HL-60 (cell line): ENCODE data around the gene GOLIM4.

Experiments
- DNase-seq, 2 experiments: peaks; one replicate each; pipeline ENCODE4 v3.0.0-alpha.2; 2010 to 2020; ENCODE audit warnings: low read depth in 1 of 2, low spot score in 1 of 2
- H3K27ac ChIP-seq: fragments of 250-450 bp; sonication (Bioruptor Pico); replicated peaks from 2 replicates; pipeline ENCODE4 v1.5.1; 2020; ENCODE audit warnings: mild to moderate bottlenecking, moderate library complexity
- H3K27me3 ChIP-seq: fragments of 250-450 bp; sonication (Bioruptor Pico); 2 replicates; pipeline ENCODE4 v1.5.1; 2021; ENCODE audit warnings: mild to moderate bottlenecking, moderate library complexity; ENCODE audit not compliant: insufficient read depth, poor library complexity, severe bottlenecking
- H3K4me3 ChIP-seq: replicated peaks from 2 replicates; pipeline ENCODE4 v1.5.1; 2011; ENCODE audit warnings: mild to moderate bottlenecking, control low read depth, low read length; ENCODE audit not compliant: insufficient read depth
- GABPA ChIP-seq: IDR thresholded peaks from 2 replicates; pipeline ENCODE4 v1.6.1; 2012; ENCODE audit warnings: low read depth
- POLR2AphosphoS5 ChIP-seq: IDR thresholded peaks from 2 replicates; pipeline ENCODE4 v1.6.1; 2012; ENCODE audit warnings: low read depth
- SPI1 ChIP-seq: IDR thresholded peaks from 2 replicates; pipeline ENCODE4 v1.6.1; 2012; ENCODE audit warnings: low read depth, mild to moderate bottlenecking, borderline replicate concordance
- TF ChIP-seq, protein P1 (sequence below): IDR thresholded peaks from one replicate; pipeline ENCODE4 v1.5.1; 2011; ENCODE audit warnings: low read length, control low read depth, inconsistent platforms; ENCODE audit not compliant: insufficient read depth
- TF ChIP-seq, protein P2 (sequence below): IDR thresholded peaks from 2 replicates; pipeline ENCODE4 v1.6.1; 2012; ENCODE audit warnings: low read depth; ENCODE audit not compliant: insufficient replicate concordance

Gene GOLIM4

DNA sequence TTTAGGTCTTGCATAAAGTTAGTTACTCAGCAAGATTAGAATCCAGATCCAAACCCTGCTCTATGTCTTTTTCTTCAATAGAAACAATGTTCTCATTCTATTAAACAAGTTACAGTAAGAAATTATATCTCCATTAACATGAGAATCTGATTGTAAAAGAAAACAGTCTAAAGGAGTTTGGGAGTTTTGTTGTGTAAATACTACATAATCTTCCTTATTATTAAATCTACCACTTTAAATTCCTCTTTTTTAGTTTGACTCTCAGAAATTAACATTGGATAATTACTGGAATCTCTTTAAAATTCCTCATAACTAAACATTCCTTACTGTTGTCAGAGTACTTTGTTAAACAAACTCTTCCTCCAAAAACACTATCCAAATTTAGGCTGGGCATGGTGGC, 1.7 kb upstream of the GOLIM4 start:
- no peak overlapping the region for H3K4me3 ChIP-seq

DNA sequence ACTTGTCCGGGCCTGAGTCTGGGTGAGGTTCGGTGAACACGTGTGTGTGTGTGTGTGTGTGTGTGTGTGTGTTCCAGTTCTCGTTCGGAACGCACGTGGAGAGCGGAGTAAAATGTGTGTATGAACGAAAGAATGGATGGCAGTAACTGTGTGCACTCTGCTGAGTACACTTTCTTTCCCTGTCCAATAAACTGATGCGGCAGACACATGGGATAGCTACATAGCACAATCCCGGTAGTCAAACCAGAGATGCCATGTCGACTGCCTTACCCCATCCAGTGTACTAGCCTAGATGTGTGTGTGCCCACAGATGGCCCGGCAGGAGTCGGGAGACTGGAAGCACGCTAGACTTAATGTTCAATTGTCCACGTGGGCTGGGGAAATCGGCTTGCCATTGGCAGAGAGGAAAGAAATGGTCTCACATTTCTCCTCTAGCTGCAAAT, 507 bp upstream of the GOLIM4 start:
- TF ChIP-seq SPI1: no peak
- peak; percentile 79 for TF ChIP-seq POLR2AphosphoS5
- no peak for TF ChIP-seq GABPA
- TF ChIP-seq, protein P1, sequence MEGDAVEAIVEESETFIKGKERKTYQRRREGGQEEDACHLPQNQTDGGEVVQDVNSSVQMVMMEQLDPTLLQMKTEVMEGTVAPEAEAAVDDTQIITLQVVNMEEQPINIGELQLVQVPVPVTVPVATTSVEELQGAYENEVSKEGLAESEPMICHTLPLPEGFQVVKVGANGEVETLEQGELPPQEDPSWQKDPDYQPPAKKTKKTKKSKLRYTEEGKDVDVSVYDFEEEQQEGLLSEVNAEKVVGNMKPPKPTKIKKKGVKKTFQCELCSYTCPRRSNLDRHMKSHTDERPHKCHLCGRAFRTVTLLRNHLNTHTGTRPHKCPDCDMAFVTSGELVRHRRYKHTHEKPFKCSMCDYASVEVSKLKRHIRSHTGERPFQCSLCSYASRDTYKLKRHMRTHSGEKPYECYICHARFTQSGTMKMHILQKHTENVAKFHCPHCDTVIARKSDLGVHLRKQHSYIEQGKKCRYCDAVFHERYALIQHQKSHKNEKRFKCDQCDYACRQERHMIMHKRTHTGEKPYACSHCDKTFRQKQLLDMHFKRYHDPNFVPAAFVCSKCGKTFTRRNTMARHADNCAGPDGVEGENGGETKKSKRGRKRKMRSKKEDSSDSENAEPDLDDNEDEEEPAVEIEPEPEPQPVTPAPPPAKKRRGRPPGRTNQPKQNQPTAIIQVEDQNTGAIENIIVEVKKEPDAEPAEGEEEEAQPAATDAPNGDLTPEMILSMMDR: no peak
- TF ChIP-seq, protein P2, sequence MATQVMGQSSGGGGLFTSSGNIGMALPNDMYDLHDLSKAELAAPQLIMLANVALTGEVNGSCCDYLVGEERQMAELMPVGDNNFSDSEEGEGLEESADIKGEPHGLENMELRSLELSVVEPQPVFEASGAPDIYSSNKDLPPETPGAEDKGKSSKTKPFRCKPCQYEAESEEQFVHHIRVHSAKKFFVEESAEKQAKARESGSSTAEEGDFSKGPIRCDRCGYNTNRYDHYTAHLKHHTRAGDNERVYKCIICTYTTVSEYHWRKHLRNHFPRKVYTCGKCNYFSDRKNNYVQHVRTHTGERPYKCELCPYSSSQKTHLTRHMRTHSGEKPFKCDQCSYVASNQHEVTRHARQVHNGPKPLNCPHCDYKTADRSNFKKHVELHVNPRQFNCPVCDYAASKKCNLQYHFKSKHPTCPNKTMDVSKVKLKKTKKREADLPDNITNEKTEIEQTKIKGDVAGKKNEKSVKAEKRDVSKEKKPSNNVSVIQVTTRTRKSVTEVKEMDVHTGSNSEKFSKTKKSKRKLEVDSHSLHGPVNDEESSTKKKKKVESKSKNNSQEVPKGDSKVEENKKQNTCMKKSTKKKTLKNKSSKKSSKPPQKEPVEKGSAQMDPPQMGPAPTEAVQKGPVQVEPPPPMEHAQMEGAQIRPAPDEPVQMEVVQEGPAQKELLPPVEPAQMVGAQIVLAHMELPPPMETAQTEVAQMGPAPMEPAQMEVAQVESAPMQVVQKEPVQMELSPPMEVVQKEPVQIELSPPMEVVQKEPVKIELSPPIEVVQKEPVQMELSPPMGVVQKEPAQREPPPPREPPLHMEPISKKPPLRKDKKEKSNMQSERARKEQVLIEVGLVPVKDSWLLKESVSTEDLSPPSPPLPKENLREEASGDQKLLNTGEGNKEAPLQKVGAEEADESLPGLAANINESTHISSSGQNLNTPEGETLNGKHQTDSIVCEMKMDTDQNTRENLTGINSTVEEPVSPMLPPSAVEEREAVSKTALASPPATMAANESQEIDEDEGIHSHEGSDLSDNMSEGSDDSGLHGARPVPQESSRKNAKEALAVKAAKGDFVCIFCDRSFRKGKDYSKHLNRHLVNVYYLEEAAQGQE: peak; percentile 51
- peak overlapping the region; percentile 55 for H3K4me3 ChIP-seq
- peak in 1 of 2 experiments; percentile 84 for DNase-seq
- H3K27ac ChIP-seq: peak overlapping the region; percentile 84
- H3K27me3 ChIP-seq: no peaks in the 10 kb centered on the region

More for the DNA sequence above, 1.7 kb upstream of the GOLIM4 start:
- no peaks in the 10 kb centered on the region for H3K27me3 ChIP-seq
- no peak for TF ChIP-seq POLR2AphosphoS5
- TF ChIP-seq, protein P1: no peak
- no peak for TF ChIP-seq GABPA
- TF ChIP-seq, protein P2: no peak
- TF ChIP-seq SPI1: no peak
- H3K27ac ChIP-seq: no peak overlapping the region
- DNase-seq: no peak

DNA sequence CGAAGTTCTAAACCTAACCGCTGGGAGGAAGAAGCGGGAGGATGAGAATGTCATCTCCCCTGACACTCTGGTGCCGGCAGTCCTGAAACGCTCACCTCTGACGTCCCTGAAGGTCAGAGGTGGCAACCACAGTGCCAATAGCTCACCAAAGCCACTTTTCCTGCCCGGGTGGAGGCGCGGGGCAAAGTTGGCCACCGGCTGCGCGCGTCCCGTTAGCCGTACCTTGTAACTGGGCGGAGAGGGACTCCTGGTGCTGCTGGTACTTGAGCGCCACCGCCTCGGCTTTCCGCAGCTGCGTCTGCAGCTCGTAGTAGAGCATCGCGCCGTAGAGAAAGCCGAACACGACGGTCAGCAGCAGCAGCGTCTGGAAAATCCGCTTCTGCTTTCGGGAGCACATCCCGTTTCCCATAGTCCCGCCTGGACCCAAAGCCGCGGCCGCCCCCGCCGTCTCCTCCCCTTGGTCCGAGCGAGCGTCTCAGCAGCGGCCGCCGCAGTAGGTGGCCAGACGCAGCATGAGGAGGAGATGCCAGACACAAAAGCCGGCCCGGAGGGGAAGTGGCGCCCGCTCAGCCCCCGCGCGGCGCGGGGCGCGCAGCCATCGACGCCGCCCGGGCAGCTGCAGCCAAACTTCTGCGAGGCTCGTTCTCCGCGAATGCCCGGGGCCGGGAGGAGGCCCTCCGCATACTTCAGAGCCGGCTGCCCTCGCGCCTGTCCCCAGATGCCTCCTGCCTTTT, 680 bp downstream of the GOLIM4 start:
- peak overlapping the region; percentile 84 for H3K27ac ChIP-seq
- H3K4me3 ChIP-seq: peak overlapping the region; percentile 55
- H3K27me3 ChIP-seq: no peaks in the 10 kb centered on the region
- peak; percentile 35 to 70 for DNase-seq
- TF ChIP-seq POLR2AphosphoS5 (peak; percentile 8), SPI1 (peak; percentile 77), GABPA (no peak)
- TF ChIP-seq, protein P1: no peak
- TF ChIP-seq, protein P2: no peak
